ENCODE measurements around the gene MYO1C. TPM values are rescaled to one million over a fixed set of nuclear protein-coding genes. Genes with fewer than 3 reads are reported as not detected.
A peak's percentile ranks its signal among the peaks of the same experiment; 100 is the strongest.

MYO1C gene
- total RNA-seq, 1 experiment from 2014 or later: 251 TPM

DNA sequence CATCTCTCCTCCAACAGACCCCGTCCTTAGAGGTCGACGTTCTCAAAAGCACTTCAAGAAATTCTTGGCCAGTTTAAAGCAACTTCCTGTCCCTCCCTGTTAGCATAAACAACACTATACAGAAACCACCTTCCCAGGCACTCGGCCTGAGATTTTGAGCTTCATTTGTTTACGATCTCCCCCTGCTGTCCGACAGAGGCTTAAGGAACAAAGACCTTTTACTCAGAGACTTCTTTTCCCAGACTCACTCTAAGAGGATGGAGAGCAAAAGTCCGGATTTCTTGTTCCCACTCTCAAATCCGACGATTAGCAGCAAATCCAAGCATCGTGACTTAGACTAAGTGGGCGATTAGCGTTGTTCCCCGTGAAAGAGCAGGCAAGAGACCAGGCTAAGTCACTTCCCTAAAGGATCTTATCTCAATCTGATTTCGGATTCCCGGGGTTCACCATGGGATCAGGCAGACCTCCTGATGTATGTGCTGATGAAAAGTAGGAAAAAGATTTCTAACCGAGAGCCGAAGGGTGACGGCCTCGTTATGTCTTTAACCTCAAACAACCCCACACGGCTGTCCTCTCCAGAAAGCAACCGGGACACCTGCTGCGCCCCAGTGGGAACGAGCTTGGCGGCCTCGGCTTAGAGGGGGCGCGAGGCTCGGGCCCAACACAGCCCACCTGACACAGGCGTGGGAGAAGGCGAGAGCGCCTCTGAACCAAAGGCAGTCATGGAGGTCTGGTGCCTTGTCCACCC is 23.3 kb upstream of the MYO1C start:
- Histone ChIP-seq H3K27me3 (ENCODE audit: control insufficient read depth, insufficient read depth, low read length) (no peaks in the 10 kb centered on the region), H3K9me3 (ENCODE audit: control insufficient read depth, insufficient read depth, low read depth, low read length) (no peaks in the 10 kb centered on the region), H3K4me3 (ENCODE audit: low read depth in 2 of 2, low read length in 2 of 2) (peak overlapping the region; percentile 85 to 88), H3K36me3 (ENCODE audit: control insufficient read depth, insufficient read depth, low read length) (peaks cover 7% of the 10 kb centered on the region; the same call in 1 of the 2 replicates), H3K4me1 (ENCODE audit: control insufficient read depth, insufficient read depth, low read length) (peaks cover 6% of the 10 kb centered on the region), H3K27ac (ENCODE audit: low read length) (peak overlapping the region; percentile 70)
- ChIA-PET CTCF (interaction anchor here (0.5 to 1.6 kb wide), 4 partner anchors 26 to 256 kb away, joined by 3 to 6 read pairs (median 4); partner anchors contain the start of gene PITPNA), POLR2A (interaction anchor here (0.7 kb wide), 1 partner anchor 28 kb away, joined by 6 read pairs; no protein-coding TSS in a partner anchor)
- TF ChIP-seq, protein P1, sequence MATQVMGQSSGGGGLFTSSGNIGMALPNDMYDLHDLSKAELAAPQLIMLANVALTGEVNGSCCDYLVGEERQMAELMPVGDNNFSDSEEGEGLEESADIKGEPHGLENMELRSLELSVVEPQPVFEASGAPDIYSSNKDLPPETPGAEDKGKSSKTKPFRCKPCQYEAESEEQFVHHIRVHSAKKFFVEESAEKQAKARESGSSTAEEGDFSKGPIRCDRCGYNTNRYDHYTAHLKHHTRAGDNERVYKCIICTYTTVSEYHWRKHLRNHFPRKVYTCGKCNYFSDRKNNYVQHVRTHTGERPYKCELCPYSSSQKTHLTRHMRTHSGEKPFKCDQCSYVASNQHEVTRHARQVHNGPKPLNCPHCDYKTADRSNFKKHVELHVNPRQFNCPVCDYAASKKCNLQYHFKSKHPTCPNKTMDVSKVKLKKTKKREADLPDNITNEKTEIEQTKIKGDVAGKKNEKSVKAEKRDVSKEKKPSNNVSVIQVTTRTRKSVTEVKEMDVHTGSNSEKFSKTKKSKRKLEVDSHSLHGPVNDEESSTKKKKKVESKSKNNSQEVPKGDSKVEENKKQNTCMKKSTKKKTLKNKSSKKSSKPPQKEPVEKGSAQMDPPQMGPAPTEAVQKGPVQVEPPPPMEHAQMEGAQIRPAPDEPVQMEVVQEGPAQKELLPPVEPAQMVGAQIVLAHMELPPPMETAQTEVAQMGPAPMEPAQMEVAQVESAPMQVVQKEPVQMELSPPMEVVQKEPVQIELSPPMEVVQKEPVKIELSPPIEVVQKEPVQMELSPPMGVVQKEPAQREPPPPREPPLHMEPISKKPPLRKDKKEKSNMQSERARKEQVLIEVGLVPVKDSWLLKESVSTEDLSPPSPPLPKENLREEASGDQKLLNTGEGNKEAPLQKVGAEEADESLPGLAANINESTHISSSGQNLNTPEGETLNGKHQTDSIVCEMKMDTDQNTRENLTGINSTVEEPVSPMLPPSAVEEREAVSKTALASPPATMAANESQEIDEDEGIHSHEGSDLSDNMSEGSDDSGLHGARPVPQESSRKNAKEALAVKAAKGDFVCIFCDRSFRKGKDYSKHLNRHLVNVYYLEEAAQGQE (IDR thresholded peaks at IDR 0.05; ENCODE audit: insufficient read depth in 1 of 2, low read depth in 2 of 2, low read length in 1 of 2): no peak
- TF ChIP-seq TCF7L2 (IDR thresholded peaks at IDR 0.05; ENCODE audit: low read depth, low read length) (no peak), SIN3A (IDR thresholded peaks at IDR 0.05; ENCODE audit: borderline replicate concordance, insufficient read depth, low read depth, low read length) (no peak), POLR2AphosphoS5 (IDR thresholded peaks at IDR 0.05; ENCODE audit: low read depth, low read length) (no peak)
- TF ChIP-seq, protein P2, sequence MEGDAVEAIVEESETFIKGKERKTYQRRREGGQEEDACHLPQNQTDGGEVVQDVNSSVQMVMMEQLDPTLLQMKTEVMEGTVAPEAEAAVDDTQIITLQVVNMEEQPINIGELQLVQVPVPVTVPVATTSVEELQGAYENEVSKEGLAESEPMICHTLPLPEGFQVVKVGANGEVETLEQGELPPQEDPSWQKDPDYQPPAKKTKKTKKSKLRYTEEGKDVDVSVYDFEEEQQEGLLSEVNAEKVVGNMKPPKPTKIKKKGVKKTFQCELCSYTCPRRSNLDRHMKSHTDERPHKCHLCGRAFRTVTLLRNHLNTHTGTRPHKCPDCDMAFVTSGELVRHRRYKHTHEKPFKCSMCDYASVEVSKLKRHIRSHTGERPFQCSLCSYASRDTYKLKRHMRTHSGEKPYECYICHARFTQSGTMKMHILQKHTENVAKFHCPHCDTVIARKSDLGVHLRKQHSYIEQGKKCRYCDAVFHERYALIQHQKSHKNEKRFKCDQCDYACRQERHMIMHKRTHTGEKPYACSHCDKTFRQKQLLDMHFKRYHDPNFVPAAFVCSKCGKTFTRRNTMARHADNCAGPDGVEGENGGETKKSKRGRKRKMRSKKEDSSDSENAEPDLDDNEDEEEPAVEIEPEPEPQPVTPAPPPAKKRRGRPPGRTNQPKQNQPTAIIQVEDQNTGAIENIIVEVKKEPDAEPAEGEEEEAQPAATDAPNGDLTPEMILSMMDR (IDR thresholded peaks at IDR 0.05): no peak; the same call in 1 of the 2 replicates
- DNase-seq (ENCODE audit: low read depth, low spot score) (peak; percentile 74), ATAC-seq (0 out of 2 replicates have a peak, but pooled peaks have one; percentile 28)
- in situ Hi-C loops (cut with HindIII; ENCODE audit: low pct_unique_long_range_greater_than_20kb, low sequenced_read_pairs): no loop called here
- intact Hi-C loops (cut with micrococcal nuclease; ENCODE audit: unreplicated experiment): no loop called here
- BruUV-seq (replicated peaks): TSS peak; percentile 86

DNA sequence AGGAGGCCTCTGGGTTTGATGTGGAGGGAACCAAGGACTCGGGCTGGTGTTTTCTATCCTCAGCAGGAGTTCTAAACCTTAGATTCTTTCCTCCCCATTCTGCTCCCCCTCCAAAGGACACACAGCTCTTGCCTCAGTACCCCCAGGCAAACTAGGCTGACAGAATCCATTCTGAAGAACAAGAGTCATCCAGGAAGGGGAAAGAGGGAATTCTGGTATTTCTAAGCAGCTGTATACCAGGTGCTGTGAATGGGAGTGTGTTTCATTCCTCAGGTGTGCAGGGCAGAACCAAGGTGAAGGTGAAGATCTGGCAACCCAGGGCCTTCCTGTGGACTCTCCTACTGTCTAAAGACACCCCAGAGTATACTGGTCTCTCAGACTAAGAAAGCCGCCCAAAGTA is 19.9 kb upstream of the MYO1C start:
- TF ChIP-seq, protein P1 (IDR thresholded peaks at IDR 0.05; ENCODE audit: insufficient read depth in 1 of 2, low read depth in 2 of 2, low read length in 1 of 2): no peak
- TF ChIP-seq SIN3A (IDR thresholded peaks at IDR 0.05; ENCODE audit: borderline replicate concordance, insufficient read depth, low read depth, low read length) (no peak), TCF7L2 (IDR thresholded peaks at IDR 0.05; ENCODE audit: low read depth, low read length) (no peak), POLR2AphosphoS5 (IDR thresholded peaks at IDR 0.05; ENCODE audit: low read depth, low read length) (no peak)
- no TSS peak for BruUV-seq (replicated peaks)
- ChIA-PET POLR2A (no interaction called here), CTCF (no interaction called here)
- Histone ChIP-seq H3K9me3 (ENCODE audit: control insufficient read depth, insufficient read depth, low read depth, low read length) (no peaks in the 10 kb centered on the region), H3K36me3 (ENCODE audit: control insufficient read depth, insufficient read depth, low read length) (peaks cover 5% of the 10 kb centered on the region; the same call in 1 of the 2 replicates), H3K4me3 (ENCODE audit: low read depth in 2 of 2, low read length in 2 of 2) (no peak overlapping the region), H3K27ac (ENCODE audit: low read length) (no peak overlapping the region), H3K27me3 (ENCODE audit: control insufficient read depth, insufficient read depth, low read length) (no peaks in the 10 kb centered on the region), H3K4me1 (ENCODE audit: control insufficient read depth, insufficient read depth, low read length) (no peaks in the 10 kb centered on the region; the same call in 1 of the 2 replicates)
- DNase-seq (ENCODE audit: low read depth, low spot score) (no peak), ATAC-seq (no peak)
- in situ Hi-C loops (cut with HindIII; ENCODE audit: low pct_unique_long_range_greater_than_20kb, low sequenced_read_pairs): no loop called here
- intact Hi-C loops (cut with micrococcal nuclease; ENCODE audit: unreplicated experiment): no loop called here
